Measurements from ENCODE around the gene TNNC1.

The TNNC1 gene

GRCh38 chr3:52443791-52444687, 9.8 kb downstream of the TNNC1 start:
- H3K9me3 Mint-ChIP-seq = no peaks in the 10 kb centered on the region
- peaks cover 6% of the 10 kb centered on the region for H3K4me1 Mint-ChIP-seq (ENCODE audit: low read depth)
- H3K27me3 Mint-ChIP-seq (ENCODE audit: low read depth) = no peaks in the 10 kb centered on the region
- no peak overlapping the region for H3K27ac Mint-ChIP-seq
- no peaks in the 10 kb centered on the region for H3K36me3 Mint-ChIP-seq (ENCODE audit: low read depth)
- no peak overlapping the region for H3K4me3 Mint-ChIP-seq

GRCh38 chr3:52443268-52443610, 10.6 kb downstream of the TNNC1 start:
- no peak overlapping the region for H3K27ac Mint-ChIP-seq
- no peak overlapping the region for H3K4me3 Mint-ChIP-seq
- no peaks in the 10 kb centered on the region for H3K36me3 Mint-ChIP-seq (ENCODE audit: low read depth)
- no peaks in the 10 kb centered on the region for H3K27me3 Mint-ChIP-seq (ENCODE audit: low read depth)
- H3K9me3 Mint-ChIP-seq = no peaks in the 10 kb centered on the region
- peaks cover 6% of the 10 kb centered on the region for H3K4me1 Mint-ChIP-seq (ENCODE audit: low read depth)

GRCh38 chr3:52442409-52443267, 11.2 kb downstream of the TNNC1 start:
- H3K4me1 Mint-ChIP-seq (ENCODE audit: low read depth) = peaks cover 6% of the 10 kb centered on the region
- no peaks in the 10 kb centered on the region for H3K27me3 Mint-ChIP-seq (ENCODE audit: low read depth)
- no peak overlapping the region for H3K27ac Mint-ChIP-seq
- no peak overlapping the region for H3K4me3 Mint-ChIP-seq
- H3K36me3 Mint-ChIP-seq (ENCODE audit: low read depth) = no peaks in the 10 kb centered on the region
- no peaks in the 10 kb centered on the region for H3K9me3 Mint-ChIP-seq

- Mint-ChIP-seq H3K9me3 (no peaks in the 10 kb centered on the region), H3K4me3 (no peak overlapping the region), H3K27ac (no peak overlapping the region), H3K27me3 (ENCODE audit: low read depth) (no peaks in the 10 kb centered on the region), H3K36me3 (ENCODE audit: low read depth) (no peaks in the 10 kb centered on the region), H3K4me1 (ENCODE audit: low read depth) (peaks cover 2% of the 10 kb centered on the region)
These were observed 12.0 kb downstream of the TNNC1 start for GRCh38 chr3:52441772-52442332.

GRCh38 chr3:52441091-52441771, 12.6 kb downstream of the TNNC1 start:
- H3K4me1 Mint-ChIP-seq (ENCODE audit: low read depth) = peaks cover 2% of the 10 kb centered on the region
- H3K9me3 Mint-ChIP-seq = no peaks in the 10 kb centered on the region
- H3K27me3 Mint-ChIP-seq (ENCODE audit: low read depth) = no peaks in the 10 kb centered on the region
- no peak overlapping the region for H3K4me3 Mint-ChIP-seq
- no peak overlapping the region for H3K27ac Mint-ChIP-seq
- H3K36me3 Mint-ChIP-seq (ENCODE audit: low read depth) = no peaks in the 10 kb centered on the region

GRCh38 chr3:52440671-52441070, 13.2 kb downstream of the TNNC1 start:
- H3K27ac Mint-ChIP-seq = no peak overlapping the region
- no peaks in the 10 kb centered on the region for H3K27me3 Mint-ChIP-seq (ENCODE audit: low read depth)
- H3K4me1 Mint-ChIP-seq (ENCODE audit: low read depth) = peaks cover 2% of the 10 kb centered on the region
- H3K9me3 Mint-ChIP-seq = no peaks in the 10 kb centered on the region
- no peak overlapping the region for H3K4me3 Mint-ChIP-seq
- H3K36me3 Mint-ChIP-seq (ENCODE audit: low read depth) = no peaks in the 10 kb centered on the region

GRCh38 chr3:52440249-52440551, 13.6 kb downstream of the TNNC1 start:
- Mint-ChIP-seq H3K27me3 (ENCODE audit: low read depth) (no peaks in the 10 kb centered on the region), H3K36me3 (ENCODE audit: low read depth) (no peaks in the 10 kb centered on the region), H3K27ac (no peak overlapping the region), H3K9me3 (no peaks in the 10 kb centered on the region), H3K4me3 (no peak overlapping the region), H3K4me1 (ENCODE audit: low read depth) (peaks cover 2% of the 10 kb centered on the region)

- Mint-ChIP-seq H3K27me3 (ENCODE audit: low read depth) (no peaks in the 10 kb centered on the region), H3K27ac (no peak overlapping the region), H3K4me1 (ENCODE audit: low read depth) (no peaks in the 10 kb centered on the region), H3K4me3 (no peak overlapping the region), H3K36me3 (ENCODE audit: low read depth) (no peaks in the 10 kb centered on the region), H3K9me3 (no peaks in the 10 kb centered on the region)
These were observed 14.2 kb downstream of the TNNC1 start for GRCh38 chr3:52439426-52440248.

- no peaks in the 10 kb centered on the region for H3K36me3 Mint-ChIP-seq (ENCODE audit: low read depth)
- H3K9me3 Mint-ChIP-seq = no peaks in the 10 kb centered on the region
- H3K4me3 Mint-ChIP-seq = no peak overlapping the region
- no peaks in the 10 kb centered on the region for H3K4me1 Mint-ChIP-seq (ENCODE audit: low read depth)
- H3K27ac Mint-ChIP-seq = no peak overlapping the region
- no peaks in the 10 kb centered on the region for H3K27me3 Mint-ChIP-seq (ENCODE audit: low read depth)
These were observed 15.0 kb downstream of the TNNC1 start for GRCh38 chr3:52438579-52439425.

- Mint-ChIP-seq H3K4me1 (ENCODE audit: low read depth) (peaks cover 2% of the 10 kb centered on the region), H3K9me3 (no peaks in the 10 kb centered on the region), H3K27me3 (ENCODE audit: low read depth) (no peaks in the 10 kb centered on the region), H3K36me3 (ENCODE audit: low read depth) (no peaks in the 10 kb centered on the region), H3K27ac (no peak overlapping the region), H3K4me3 (no peak overlapping the region)
These were observed 15.8 kb downstream of the TNNC1 start for GRCh38 chr3:52438104-52438376.

GRCh38 chr3:52437326-52438103, 16.3 kb downstream of the TNNC1 start:
- Mint-ChIP-seq H3K36me3 (ENCODE audit: low read depth) (no peaks in the 10 kb centered on the region), H3K4me1 (ENCODE audit: low read depth) (peaks cover 4% of the 10 kb centered on the region), H3K27me3 (ENCODE audit: low read depth) (no peaks in the 10 kb centered on the region), H3K27ac (no peak overlapping the region), H3K4me3 (no peak overlapping the region), H3K9me3 (no peaks in the 10 kb centered on the region)

GRCh38 chr3:52436500-52437149, 17.2 kb downstream of the TNNC1 start:
- no peak overlapping the region for H3K4me3 Mint-ChIP-seq

More at GRCh38 chr3:52436500-52437149, 17.2 kb downstream of the TNNC1 start:
- Mint-ChIP-seq H3K36me3 (ENCODE audit: low read depth) (no peaks in the 10 kb centered on the region), H3K9me3 (no peaks in the 10 kb centered on the region), H3K4me1 (ENCODE audit: low read depth) (peaks cover 4% of the 10 kb centered on the region), H3K27me3 (ENCODE audit: low read depth) (no peaks in the 10 kb centered on the region), H3K27ac (no peak overlapping the region)

Measured in T-helper 1 cell treated with Interleukin-12 subunit alpha and Interleukin-12 subunit beta and Interleukin-4 antibody, amounts not matched to agents 30 μg/mL and 1 μg/mL, for 36 hours (primary cell).